ENCODE data around the gene ABHD17B. TPM values are rescaled to one million over a fixed set of nuclear protein-coding genes. Genes with fewer than 3 reads are reported as not detected.

The ABHD17B gene
- total and polyA plus RNA-seq, 10 of the 15 experiments (the other 5 are each of a cell fraction or from before 2014, with no cell fraction given): 3.5 to 21.4 (median 16.6) TPM

DNA sequence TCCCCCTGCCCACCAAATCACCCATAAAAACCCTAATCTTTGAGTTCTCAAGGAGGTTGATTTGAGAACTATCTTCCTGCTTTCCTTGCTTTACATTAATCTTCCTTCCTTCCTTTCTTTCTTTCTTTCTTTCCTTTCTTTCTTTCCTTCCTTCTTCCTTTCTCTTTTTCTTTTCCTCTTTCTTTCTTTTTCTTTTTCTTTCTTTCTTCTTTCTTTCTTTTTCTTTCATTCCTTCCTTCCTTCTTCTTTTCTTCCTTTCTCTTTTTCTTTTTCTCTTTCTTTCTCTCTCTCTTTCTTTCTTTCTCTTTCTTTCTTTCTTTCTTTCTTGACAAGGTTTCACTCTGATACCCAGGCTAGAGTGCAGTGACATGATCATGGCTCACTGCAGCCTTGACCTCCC lies 75.4 kb downstream of the ABHD17B start:
- H3K27me3 ChIP-seq (replicated peaks in 1 of 2; ENCODE audit: control insufficient read depth in 2 of 2, insufficient read depth in 2 of 2, low read length in 1 of 2): no peaks in the 10 kb centered on the region
- no peak overlapping the region for H3K9ac ChIP-seq (ENCODE audit: control insufficient read depth, insufficient read depth, low read length)
- H3K79me2 ChIP-seq (ENCODE audit: control insufficient read depth, insufficient read depth, low read length): no peaks in the 10 kb centered on the region
- DNase-seq (ENCODE audit: low read depth, low spot score) (no peak), FAIRE-seq (no peak), ATAC-seq (no peak)
- intact Hi-C loops (cut with micrococcal nuclease; ENCODE audit: unreplicated experiment): no loop called here
- POLR2A ChIA-PET: interaction anchor here (0.7 kb wide), 1 partner anchor 23 kb away, joined by 3 read pairs; no protein-coding TSS in a partner anchor
- no peak overlapping the region for H3K27ac ChIP-seq (ENCODE audit: control insufficient read depth, insufficient read depth)
- H4K20me1 ChIP-seq (ENCODE audit: control insufficient read depth, insufficient read depth): no peaks in the 10 kb centered on the region
- in situ Hi-C loops (cut with MboI): no loop called here
- TF ChIP-seq, protein P1, sequence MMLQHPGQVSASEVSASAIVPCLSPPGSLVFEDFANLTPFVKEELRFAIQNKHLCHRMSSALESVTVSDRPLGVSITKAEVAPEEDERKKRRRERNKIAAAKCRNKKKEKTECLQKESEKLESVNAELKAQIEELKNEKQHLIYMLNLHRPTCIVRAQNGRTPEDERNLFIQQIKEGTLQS (IDR thresholded peaks at IDR 0.05; ENCODE audit: borderline replicate concordance, extremely low read depth, low read depth, low read length): no peak
- H3K4me1 ChIP-seq (ENCODE audit: control insufficient read depth, insufficient read depth, low read length): no peaks in the 10 kb centered on the region
- no TSS peak for BruUV-seq (replicated peaks)
- CTCF ChIA-PET: interaction anchor here (1.1 kb wide), 1 partner anchor 16 kb away, joined by 3 read pairs; no protein-coding TSS in a partner anchor
- RAD21 ChIA-PET (ENCODE audit: unreplicated experiment): no interaction called here
- H3K36me3 ChIP-seq (ENCODE audit: control insufficient read depth in 2 of 2, insufficient read depth in 2 of 2, low read length in 1 of 2): no peaks in the 10 kb centered on the region
- H2AFZ ChIP-seq (ENCODE audit: control insufficient read depth, low read depth, low read length): no peak overlapping the region
- H3K4me2 ChIP-seq (ENCODE audit: control insufficient read depth, insufficient read depth): no peak overlapping the region
- SMC1A ChIA-PET (ENCODE audit: uncharacterized antibody, unreplicated experiment): interaction anchor here (0.6 to 0.8 kb wide), 2 partner anchors 9 to 136 kb away, joined by 3 read pairs; no protein-coding TSS in a partner anchor
- no peaks in the 10 kb centered on the region for H3K9me3 ChIP-seq (replicated peaks; ENCODE audit: control insufficient read depth, insufficient read depth, low read length)
- H3K4me3 ChIP-seq: no peak overlapping the region

DNA sequence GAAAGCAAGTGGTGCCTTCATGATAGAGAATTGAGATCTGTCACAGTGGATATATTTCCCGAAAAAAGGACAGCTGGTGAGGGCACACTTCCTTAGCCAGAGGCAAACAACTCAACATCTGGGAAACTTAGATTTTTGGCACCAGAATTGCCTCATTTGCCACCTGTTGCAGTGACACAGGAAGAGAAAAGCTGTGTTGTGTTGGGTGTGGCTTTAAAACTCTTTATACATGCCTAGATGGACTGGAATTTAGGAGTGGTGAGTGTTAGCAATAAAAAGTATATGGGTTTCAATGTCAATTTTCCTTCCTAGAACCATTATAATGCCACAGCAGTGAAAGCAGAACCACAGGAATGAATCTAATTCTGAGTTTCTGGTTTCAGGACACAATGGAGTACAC lies 80.1 kb downstream of the ABHD17B start:
- Histone ChIP-seq H3K36me3 (ENCODE audit: control insufficient read depth in 2 of 2, insufficient read depth in 2 of 2, low read length in 1 of 2) (no peaks in the 10 kb centered on the region), H3K27me3 (replicated peaks in 1 of 2; ENCODE audit: control insufficient read depth in 2 of 2, insufficient read depth in 2 of 2, low read length in 1 of 2) (no peaks in the 10 kb centered on the region), H3K79me2 (ENCODE audit: control insufficient read depth, insufficient read depth, low read length) (no peaks in the 10 kb centered on the region), H3K9ac (ENCODE audit: control insufficient read depth, insufficient read depth, low read length) (no peak overlapping the region), H3K27ac (ENCODE audit: control insufficient read depth, insufficient read depth) (no peak overlapping the region), H3K9me3 (replicated peaks; ENCODE audit: control insufficient read depth, insufficient read depth, low read length) (no peaks in the 10 kb centered on the region), H3K4me3 (no peak overlapping the region), H4K20me1 (ENCODE audit: control insufficient read depth, insufficient read depth) (no peaks in the 10 kb centered on the region), H3K4me1 (ENCODE audit: control insufficient read depth, insufficient read depth, low read length) (no peaks in the 10 kb centered on the region), H3K4me2 (ENCODE audit: control insufficient read depth, insufficient read depth) (no peak overlapping the region), H2AFZ (ENCODE audit: control insufficient read depth, low read depth, low read length) (no peak overlapping the region)
- 0% methylated on average over 1 of the region's 1 CpG for WGBS (ENCODE audit: insufficient coverage, insufficient replicate concordance, low lambda C conversion rate, missing lambda C conversion rate)
- DNase-seq (ENCODE audit: low read depth, low spot score): no peak
- no peak for ATAC-seq
- intact Hi-C loops (cut with micrococcal nuclease; ENCODE audit: unreplicated experiment) (no loop called here), in situ Hi-C loops (cut with MboI) (no loop called here)
- BruUV-seq (replicated peaks): no TSS peak
- SMC1A ChIA-PET (ENCODE audit: uncharacterized antibody, unreplicated experiment): interaction anchor here (1.0 kb wide), 1 partner anchor 23 kb away, joined by 3 read pairs; no protein-coding TSS in a partner anchor
- CTCF ChIA-PET: interaction anchor here (1.0 kb wide), 1 partner anchor 12 kb away, joined by 4 read pairs; no protein-coding TSS in a partner anchor
- no peak for FAIRE-seq
- RAD21 ChIA-PET (ENCODE audit: unreplicated experiment): no interaction called here
- POLR2A ChIA-PET: no interaction called here
- TF ChIP-seq POLR2AphosphoS2 (IDR thresholded peaks at IDR 0.05; ENCODE audit: low read depth, low read length) (no peak), STAT1 (conservative IDR thresholded peaks at IDR 0.05) (no peak), MEF2A (IDR thresholded peaks at IDR 0.05; ENCODE audit: insufficient read depth, low read depth, low read length) (no peak), POLR2A (IDR thresholded peaks at IDR 0.05; ENCODE audit: low read depth, low read length) (no peak), PAX8 (IDR thresholded peaks at IDR 0.05) (no peak), IKZF1 (conservative IDR thresholded peaks at IDR 0.05) (no peak)
- TF ChIP-seq, protein P1 (IDR thresholded peaks at IDR 0.05; ENCODE audit: borderline replicate concordance, extremely low read depth, low read depth, low read length): no peak
- TF ChIP-seq, protein P2, sequence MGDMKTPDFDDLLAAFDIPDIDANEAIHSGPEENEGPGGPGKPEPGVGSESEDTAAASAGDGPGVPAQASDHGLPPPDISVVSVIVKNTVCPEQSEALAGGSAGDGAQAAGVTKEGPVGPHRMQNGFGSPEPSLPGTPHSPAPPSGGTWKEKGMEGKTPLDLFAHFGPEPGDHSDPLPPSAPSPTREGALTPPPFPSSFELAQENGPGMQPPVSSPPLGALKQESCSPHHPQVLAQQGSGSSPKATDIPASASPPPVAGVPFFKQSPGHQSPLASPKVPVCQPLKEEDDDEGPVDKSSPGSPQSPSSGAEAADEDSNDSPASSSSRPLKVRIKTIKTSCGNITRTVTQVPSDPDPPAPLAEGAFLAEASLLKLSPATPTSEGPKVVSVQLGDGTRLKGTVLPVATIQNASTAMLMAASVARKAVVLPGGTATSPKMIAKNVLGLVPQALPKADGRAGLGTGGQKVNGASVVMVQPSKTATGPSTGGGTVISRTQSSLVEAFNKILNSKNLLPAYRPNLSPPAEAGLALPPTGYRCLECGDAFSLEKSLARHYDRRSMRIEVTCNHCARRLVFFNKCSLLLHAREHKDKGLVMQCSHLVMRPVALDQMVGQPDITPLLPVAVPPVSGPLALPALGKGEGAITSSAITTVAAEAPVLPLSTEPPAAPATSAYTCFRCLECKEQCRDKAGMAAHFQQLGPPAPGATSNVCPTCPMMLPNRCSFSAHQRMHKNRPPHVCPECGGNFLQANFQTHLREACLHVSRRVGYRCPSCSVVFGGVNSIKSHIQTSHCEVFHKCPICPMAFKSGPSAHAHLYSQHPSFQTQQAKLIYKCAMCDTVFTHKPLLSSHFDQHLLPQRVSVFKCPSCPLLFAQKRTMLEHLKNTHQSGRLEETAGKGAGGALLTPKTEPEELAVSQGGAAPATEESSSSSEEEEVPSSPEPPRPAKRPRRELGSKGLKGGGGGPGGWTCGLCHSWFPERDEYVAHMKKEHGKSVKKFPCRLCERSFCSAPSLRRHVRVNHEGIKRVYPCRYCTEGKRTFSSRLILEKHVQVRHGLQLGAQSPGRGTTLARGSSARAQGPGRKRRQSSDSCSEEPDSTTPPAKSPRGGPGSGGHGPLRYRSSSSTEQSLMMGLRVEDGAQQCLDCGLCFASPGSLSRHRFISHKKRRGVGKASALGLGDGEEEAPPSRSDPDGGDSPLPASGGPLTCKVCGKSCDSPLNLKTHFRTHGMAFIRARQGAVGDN (IDR thresholded peaks at IDR 0.05): no peak
- TF ChIP-seq, protein P3, sequence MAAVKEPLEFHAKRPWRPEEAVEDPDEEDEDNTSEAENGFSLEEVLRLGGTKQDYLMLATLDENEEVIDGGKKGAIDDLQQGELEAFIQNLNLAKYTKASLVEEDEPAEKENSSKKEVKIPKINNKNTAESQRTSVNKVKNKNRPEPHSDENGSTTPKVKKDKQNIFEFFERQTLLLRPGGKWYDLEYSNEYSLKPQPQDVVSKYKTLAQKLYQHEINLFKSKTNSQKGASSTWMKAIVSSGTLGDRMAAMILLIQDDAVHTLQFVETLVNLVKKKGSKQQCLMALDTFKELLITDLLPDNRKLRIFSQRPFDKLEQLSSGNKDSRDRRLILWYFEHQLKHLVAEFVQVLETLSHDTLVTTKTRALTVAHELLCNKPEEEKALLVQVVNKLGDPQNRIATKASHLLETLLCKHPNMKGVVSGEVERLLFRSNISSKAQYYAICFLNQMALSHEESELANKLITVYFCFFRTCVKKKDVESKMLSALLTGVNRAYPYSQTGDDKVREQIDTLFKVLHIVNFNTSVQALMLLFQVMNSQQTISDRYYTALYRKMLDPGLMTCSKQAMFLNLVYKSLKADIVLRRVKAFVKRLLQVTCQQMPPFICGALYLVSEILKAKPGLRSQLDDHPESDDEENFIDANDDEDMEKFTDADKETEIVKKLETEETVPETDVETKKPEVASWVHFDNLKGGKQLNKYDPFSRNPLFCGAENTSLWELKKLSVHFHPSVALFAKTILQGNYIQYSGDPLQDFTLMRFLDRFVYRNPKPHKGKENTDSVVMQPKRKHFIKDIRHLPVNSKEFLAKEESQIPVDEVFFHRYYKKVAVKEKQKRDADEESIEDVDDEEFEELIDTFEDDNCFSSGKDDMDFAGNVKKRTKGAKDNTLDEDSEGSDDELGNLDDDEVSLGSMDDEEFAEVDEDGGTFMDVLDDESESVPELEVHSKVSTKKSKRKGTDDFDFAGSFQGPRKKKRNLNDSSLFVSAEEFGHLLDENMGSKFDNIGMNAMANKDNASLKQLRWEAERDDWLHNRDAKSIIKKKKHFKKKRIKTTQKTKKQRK (IDR thresholded peaks at IDR 0.05; ENCODE audit: low read depth, low read length): no peak
